ENCODE results near the gene ZMYND8. TPM values are rescaled to one million over a fixed set of nuclear protein-coding genes. Genes with fewer than 3 reads are reported as not detected.
"Not testable (repeated sequence)": the region's sequence is repeated elsewhere in the genome, so short reads cannot be mapped to it uniquely, and the experiment has no call there.

The ZMYND8 gene
- total RNA-seq, 1 experiment from 2014 or later, result 29.0 TPM

DNA sequence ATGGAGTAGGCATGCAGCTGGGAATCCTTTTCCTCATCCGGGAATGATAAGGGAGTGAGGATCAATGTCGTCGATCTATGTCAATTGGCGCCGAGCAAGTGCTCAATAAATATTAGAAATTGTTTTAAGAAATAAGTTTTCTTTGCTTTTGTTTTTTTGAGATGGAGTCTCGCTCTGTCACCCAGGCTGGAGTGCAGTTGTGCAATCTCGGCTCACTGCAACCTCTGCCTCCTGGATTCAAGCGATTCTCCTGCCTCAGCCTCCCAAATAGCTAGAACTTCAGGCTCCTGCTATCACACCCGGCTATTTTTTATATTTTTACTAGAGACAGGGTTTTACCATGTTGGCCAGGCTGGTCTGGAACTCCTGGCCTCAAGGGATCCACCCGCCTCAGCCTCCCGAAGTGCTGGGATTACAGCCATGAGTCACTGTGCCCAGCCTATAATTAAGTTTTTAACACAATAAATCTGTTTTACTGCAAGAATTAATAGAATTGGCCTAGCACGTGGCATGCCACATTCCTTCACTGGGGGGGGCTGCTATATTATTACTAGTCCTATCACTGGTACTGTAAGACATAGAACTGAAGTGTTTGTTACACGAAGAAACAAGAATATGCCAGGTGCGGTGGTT is 92.2 kb downstream of the ZMYND8 start:
- H3K9ac ChIP-seq (ENCODE audit: low read length); H3K9me2 ChIP-seq (ENCODE audit: insufficient read depth); H3K4me2 ChIP-seq (ENCODE audit: low read length); BruUV-seq (replicated peaks); H4K20me1 ChIP-seq (ENCODE audit: insufficient read depth); DNase-seq (ENCODE audit: low read depth, low spot score); POLR2A ChIA-PET; H3K4me1 ChIP-seq (ENCODE audit: control insufficient read depth in 1 of 2, insufficient read depth in 2 of 2, low read length in 2 of 2); H2AFZ ChIP-seq (ENCODE audit: low read depth, low read length, poor library complexity, severe bottlenecking); H3K27me3 ChIP-seq (ENCODE audit: insufficient read depth, low read length); H3K27ac ChIP-seq (ENCODE audit: low read depth, low read length); intact Hi-C loops (cut with micrococcal nuclease); H3K9me3 ChIP-seq (ENCODE audit: control insufficient read depth in 1 of 2, insufficient read depth in 1 of 2, low read depth in 1 of 2, low read length in 2 of 2); H3K4me3 ChIP-seq (replicated peaks in 1 of 2; ENCODE audit: low read depth in 1 of 2, low read length in 2 of 2); RAD21 ChIA-PET (ENCODE audit: low non-redundant PET in 1 of 2, low total read pairs in 2 of 2, uncharacterized antibody in 2 of 2, unreplicated experiment in 2 of 2); ATAC-seq: not testable (repeated sequence)
- peaks cover 43% of the 10 kb centered on the region for H3K79me2 ChIP-seq (ENCODE audit: insufficient read depth, low read length)
- CTCF ChIA-PET, result interaction anchor here (0.9 to 1.6 kb wide), 2 partner anchors 10 to 120 kb away, joined by 3 to 5 read pairs; no protein-coding TSS in a partner anchor
- H3K36me3 ChIP-seq (ENCODE audit: control insufficient read depth in 1 of 2, insufficient read depth in 2 of 2, low read length in 2 of 2), result peaks cover 17 to 31% of the 10 kb centered on the region in 2 experiments

- no peaks in the 10 kb centered on the region for H4K20me1 ChIP-seq (ENCODE audit: insufficient read depth)
- peaks cover 3 to 8% of the 10 kb centered on the region in 2 experiments; a peak in 2 of 4 replicates for H3K4me1 ChIP-seq (ENCODE audit: control insufficient read depth in 1 of 2, insufficient read depth in 2 of 2, low read length in 2 of 2)
- no TSS peak for BruUV-seq (replicated peaks)
- H3K27me3 ChIP-seq (ENCODE audit: insufficient read depth, low read length), result no peaks in the 10 kb centered on the region
- ATAC-seq, result no peak
- intact Hi-C loops (cut with micrococcal nuclease), result no loop called here
- H3K79me2 ChIP-seq (ENCODE audit: insufficient read depth, low read length), result peaks cover 40% of the 10 kb centered on the region; the same call in 1 of the 2 replicates
- TF ChIP-seq, protein P1, sequence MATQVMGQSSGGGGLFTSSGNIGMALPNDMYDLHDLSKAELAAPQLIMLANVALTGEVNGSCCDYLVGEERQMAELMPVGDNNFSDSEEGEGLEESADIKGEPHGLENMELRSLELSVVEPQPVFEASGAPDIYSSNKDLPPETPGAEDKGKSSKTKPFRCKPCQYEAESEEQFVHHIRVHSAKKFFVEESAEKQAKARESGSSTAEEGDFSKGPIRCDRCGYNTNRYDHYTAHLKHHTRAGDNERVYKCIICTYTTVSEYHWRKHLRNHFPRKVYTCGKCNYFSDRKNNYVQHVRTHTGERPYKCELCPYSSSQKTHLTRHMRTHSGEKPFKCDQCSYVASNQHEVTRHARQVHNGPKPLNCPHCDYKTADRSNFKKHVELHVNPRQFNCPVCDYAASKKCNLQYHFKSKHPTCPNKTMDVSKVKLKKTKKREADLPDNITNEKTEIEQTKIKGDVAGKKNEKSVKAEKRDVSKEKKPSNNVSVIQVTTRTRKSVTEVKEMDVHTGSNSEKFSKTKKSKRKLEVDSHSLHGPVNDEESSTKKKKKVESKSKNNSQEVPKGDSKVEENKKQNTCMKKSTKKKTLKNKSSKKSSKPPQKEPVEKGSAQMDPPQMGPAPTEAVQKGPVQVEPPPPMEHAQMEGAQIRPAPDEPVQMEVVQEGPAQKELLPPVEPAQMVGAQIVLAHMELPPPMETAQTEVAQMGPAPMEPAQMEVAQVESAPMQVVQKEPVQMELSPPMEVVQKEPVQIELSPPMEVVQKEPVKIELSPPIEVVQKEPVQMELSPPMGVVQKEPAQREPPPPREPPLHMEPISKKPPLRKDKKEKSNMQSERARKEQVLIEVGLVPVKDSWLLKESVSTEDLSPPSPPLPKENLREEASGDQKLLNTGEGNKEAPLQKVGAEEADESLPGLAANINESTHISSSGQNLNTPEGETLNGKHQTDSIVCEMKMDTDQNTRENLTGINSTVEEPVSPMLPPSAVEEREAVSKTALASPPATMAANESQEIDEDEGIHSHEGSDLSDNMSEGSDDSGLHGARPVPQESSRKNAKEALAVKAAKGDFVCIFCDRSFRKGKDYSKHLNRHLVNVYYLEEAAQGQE (IDR thresholded peaks at IDR 0.05; ENCODE audit: low read depth), result no peak
- no peak for TF ChIP-seq SRF (IDR thresholded peaks at IDR 0.05; ENCODE audit: low read depth)
- 0 out of 2 replicates have a peak, but pooled peaks have one; percentile 9 for TF ChIP-seq ZFX (IDR thresholded peaks at IDR 0.05)
- no peak for TF ChIP-seq EZH2phosphoT487 (IDR thresholded peaks at IDR 0.05; ENCODE audit: borderline replicate concordance)
- H2AFZ ChIP-seq (ENCODE audit: low read depth, low read length, poor library complexity, severe bottlenecking), result no peak overlapping the region
- ChIA-PET POLR2A (no interaction called here), RAD21 (ENCODE audit: low non-redundant PET in 1 of 2, low total read pairs in 2 of 2, uncharacterized antibody in 2 of 2, unreplicated experiment in 2 of 2) (no interaction called here), CTCF (interaction anchor here (0.9 to 1.6 kb wide), 2 partner anchors 11 to 120 kb away, joined by 3 to 5 read pairs; no protein-coding TSS in a partner anchor)
- no peaks in the 10 kb centered on the region for H3K9me3 ChIP-seq (ENCODE audit: control insufficient read depth in 1 of 2, insufficient read depth in 1 of 2, low read depth in 1 of 2, low read length in 2 of 2)
- H3K4me2 ChIP-seq (ENCODE audit: low read length), result no peak overlapping the region
- H3K36me3 ChIP-seq (ENCODE audit: control insufficient read depth in 1 of 2, insufficient read depth in 2 of 2, low read length in 2 of 2), result peaks cover 19 to 31% of the 10 kb centered on the region in 2 experiments
- no peak overlapping the region for H3K27ac ChIP-seq (ENCODE audit: low read depth, low read length)
- DNase-seq (ENCODE audit: low read depth, low spot score), result no peak
- no peak overlapping the region for H3K9ac ChIP-seq (ENCODE audit: low read length)
- H3K9me2 ChIP-seq (ENCODE audit: insufficient read depth), result no peaks in the 10 kb centered on the region
- H3K4me3 ChIP-seq (replicated peaks in 1 of 2; ENCODE audit: low read depth in 1 of 2, low read length in 2 of 2), result no peak overlapping the region
These were observed 92.9 kb downstream of the ZMYND8 start for GRCh38 chr20:47263465-47264084.

Measured in HCT116 (cell line).